Common myeloid progenitor, CD34-positive (primary cell): ENCODE data around the gene MTFR1L.

Experiments
- CTCF ChIA-PET: fragments of 350-600 bp; sonication (Branson Sonifier 250); formaldehyde crosslinking; loops from one replicate; lab custom pipeline; 2021; ENCODE audit warnings: antibody characterized with exemption; lab: Charles Lee
- POLR2A ChIA-PET: fragments of 350-600 bp; sonication (Branson Sonifier 250); formaldehyde crosslinking; loops from one replicate; lab custom pipeline; 2021; ENCODE audit warnings: antibody characterized with exemption; lab: Charles Lee
- DNase-seq, 3 donors: peaks; one replicate each; pipeline versions ENCODE4 v3.0.0 to v3.0.0-alpha.2; 2013
- H3K27ac ChIP-seq, 2 experiments: 1 replicate in 1 of 2; 2 replicates in 1 of 2; pipeline ENCODE4 v1.7.0; 2013; ENCODE audit warnings: inconsistent platforms in 2 of 2, low read length in 2 of 2, mild to moderate bottlenecking in 2 of 2, low read depth in 1 of 2, moderate library complexity in 1 of 2; ENCODE audit not compliant: severe bottlenecking in 2 of 2, insufficient read depth in 1 of 2, poor library complexity in 1 of 2
- H3K27me3 ChIP-seq, 5 experiments: replicated peaks in 2 of 5; 1 replicate in 3 of 5; 2 replicates in 2 of 5; pipeline versions ENCODE4 v1.6.1 to v1.7.0; 2013; ENCODE audit warnings: low read length in 4 of 5, mild to moderate bottlenecking in 2 of 5, moderate library complexity in 2 of 5, inconsistent platforms in 1 of 5; ENCODE audit not compliant: insufficient read depth in 5 of 5, control insufficient read depth in 4 of 5
- H3K36me3 ChIP-seq, 4 experiments: 1 replicate in 2 of 4; 2 replicates in 2 of 4; pipeline versions ENCODE4 v1.6.1 to v1.7.0; 2013; ENCODE audit warnings: low read length in 3 of 4, control low read depth in 1 of 4, mild to moderate bottlenecking in 1 of 4; ENCODE audit not compliant: control insufficient read depth in 4 of 4, insufficient read depth in 4 of 4
- H3K4me1 ChIP-seq, 4 experiments: 1 replicate in 3 of 4; 2 replicates in 1 of 4; pipeline versions ENCODE4 v1.6.1 to v1.7.1; 2013; ENCODE audit warnings: low read length in 3 of 4, mild to moderate bottlenecking in 3 of 4, control low read depth in 1 of 4, inconsistent platforms in 1 of 4, moderate library complexity in 1 of 4; ENCODE audit not compliant: control insufficient read depth in 4 of 4, insufficient read depth in 4 of 4; ENCODE audit errors: control extremely low read depth in 1 of 4
- H3K4me3 ChIP-seq, 7 experiments: 1 replicate in 4 of 7; 2 replicates in 3 of 7; pipeline versions ENCODE4 v1.5.1 to v1.7.0; 2013; ENCODE audit warnings: mild to moderate bottlenecking in 7 of 7, low read length in 6 of 7, moderate library complexity in 6 of 7, inconsistent platforms in 2 of 7, low read depth in 2 of 7, control low read depth in 1 of 7; ENCODE audit not compliant: insufficient read depth in 4 of 7, control insufficient read depth in 1 of 7; ENCODE audit errors: extremely low read depth in 1 of 7
- H3K9me3 ChIP-seq, 5 experiments: 1 replicate in 4 of 5; 2 replicates in 1 of 5; pipeline versions ENCODE4 v1.6.1 to v1.7.1; 2013; ENCODE audit warnings: low read length in 4 of 5, mild to moderate bottlenecking in 2 of 5, inconsistent platforms in 1 of 5, low read depth in 1 of 5, moderate library complexity in 1 of 5; ENCODE audit not compliant: control insufficient read depth in 4 of 5, insufficient read depth in 2 of 5; ENCODE audit errors: control extremely low read depth in 1 of 5
- WGBS: methylation state at CpG from one replicate; pipeline ENCODE4 v1.1.5; 2013; ENCODE audit not compliant: insufficient coverage; 5-methylcytosine and 5-hydroxymethylcytosine counted together

Gene MTFR1L

GRCh38 chr1:25813071-25813733, 6.6 kb upstream of the MTFR1L start:
- peaks cover 0 to 24% (median 17%) of the 10 kb centered on the region in 4 experiments for H3K4me1 ChIP-seq
- no peak for DNase-seq
- no peaks in the 10 kb centered on the region for H3K9me3 ChIP-seq
- peaks cover 0 to 51% (median 28%) of the 10 kb centered on the region in 4 experiments for H3K36me3 ChIP-seq
- no peak overlapping the region for H3K4me3 ChIP-seq
- H3K27me3 ChIP-seq = no peaks in the 10 kb centered on the region
- ChIA-PET POLR2A (no interaction called here), CTCF (interaction anchor here (1.0 to 6.9 kb wide), 3 partner anchors 49 to 309 kb away, joined by 3 to 69 read pairs (median 3); no protein-coding TSS in a partner anchor)
- no peak overlapping the region for H3K27ac ChIP-seq
- WGBS = 89% methylated on average over 9 of the region's 11 CpGs

GRCh38 chr1:25813734-25814471, 5.9 kb upstream of the MTFR1L start:
- CTCF ChIA-PET = interaction anchor here (1.0 to 6.9 kb wide), 3 partner anchors 49 to 310 kb away, joined by 3 to 69 read pairs (median 3); no protein-coding TSS in a partner anchor
- DNase-seq = no peak

GRCh38 chr1:25814549-25815087, 5.1 kb upstream of the MTFR1L start:
- DNase-seq = no peak
- CTCF ChIA-PET = interaction anchor here (1.5 to 6.9 kb wide), 2 partner anchors 48 to 311 kb away, joined by 3 to 69 read pairs; no protein-coding TSS in a partner anchor
- H3K4me1 ChIP-seq = peaks cover 3 to 29% (median 24%) of the 10 kb centered on the region in 4 experiments
- H3K9me3 ChIP-seq = no peaks in the 10 kb centered on the region
- whole genome bisulfite sequencing = 99% methylated on average over 6 of the region's 7 CpGs
- H3K4me3 ChIP-seq = no peak overlapping the region
- POLR2A ChIA-PET = no interaction called here
- peaks cover 0 to 39% (median 20%) of the 10 kb centered on the region in 4 experiments for H3K36me3 ChIP-seq
- no peak overlapping the region for H3K27ac ChIP-seq
- H3K27me3 ChIP-seq = no peaks in the 10 kb centered on the region

More at GRCh38 chr1:25813734-25814471, 5.9 kb upstream of the MTFR1L start:
- Histone ChIP-seq H3K9me3 (no peaks in the 10 kb centered on the region), H3K4me1 (peaks cover 1 to 29% (median 21%) of the 10 kb centered on the region in 4 experiments), H3K27me3 (no peaks in the 10 kb centered on the region), H3K36me3 (peaks cover 0 to 45% (median 25%) of the 10 kb centered on the region in 4 experiments), H3K27ac (no peak overlapping the region), H3K4me3 (no peak overlapping the region)
- 95% methylated on average over 23 of the region's 24 CpGs for WGBS
- POLR2A ChIA-PET = no interaction called here

- no peak for DNase-seq
- ChIA-PET POLR2A (no interaction called here), CTCF (no interaction called here)
- over 99% methylated on average over 22 of the region's 24 CpGs for WGBS
- Histone ChIP-seq H3K4me3 (no peak overlapping the region), H3K27ac (no peak overlapping the region), H3K36me3 (peaks cover 0 to 34% (median 19%) of the 10 kb centered on the region in 4 experiments), H3K27me3 (no peaks in the 10 kb centered on the region), H3K4me1 (peaks cover 3 to 24% (median 22%) of the 10 kb centered on the region in 4 experiments), H3K9me3 (no peaks in the 10 kb centered on the region)
These were observed 4.3 kb upstream of the MTFR1L start for GRCh38 chr1:25815208-25816111.

- ChIA-PET POLR2A (no interaction called here), CTCF (no interaction called here)
- no peak overlapping the region for H3K4me3 ChIP-seq
- no peaks in the 10 kb centered on the region for H3K27me3 ChIP-seq
- no peaks in the 10 kb centered on the region for H3K9me3 ChIP-seq
- 95% methylated on average over 13 of the region's 15 CpGs for WGBS
- no peak overlapping the region for H3K27ac ChIP-seq
- peaks cover 3 to 29% (median 26%) of the 10 kb centered on the region in 4 experiments for H3K4me1 ChIP-seq
- H3K36me3 ChIP-seq = peaks cover 0 to 32% (median 19%) of the 10 kb centered on the region in 4 experiments
- DNase-seq = no peak
These were observed 3.5 kb upstream of the MTFR1L start for GRCh38 chr1:25816112-25816718.

- peaks cover 6 to 36% (median 32%) of the 10 kb centered on the region in 4 experiments for H3K4me1 ChIP-seq
- CTCF ChIA-PET = interaction anchor here (1.0 kb wide), 1 partner anchor 314 kb away, joined by 3 read pairs; no protein-coding TSS in a partner anchor
These were observed 1.8 kb upstream of the MTFR1L start for GRCh38 chr1:25817840-25818501.

More at GRCh38 chr1:25817840-25818501, 1.8 kb upstream of the MTFR1L start:
- no peak for DNase-seq
- H3K36me3 ChIP-seq = peaks cover 0 to 28% (median 17%) of the 10 kb centered on the region in 4 experiments
- H3K4me3 ChIP-seq = no peak overlapping the region
- H3K27ac ChIP-seq = no peak overlapping the region
- 58% methylated on average over 6 of the region's 8 CpGs for WGBS
- no peaks in the 10 kb centered on the region for H3K27me3 ChIP-seq
- POLR2A ChIA-PET = no interaction called here
- no peaks in the 10 kb centered on the region for H3K9me3 ChIP-seq
